ENCODE results near the gene NUCKS1. TPM values are rescaled to one million over a fixed set of nuclear protein-coding genes. Genes with fewer than 3 reads are reported as not detected.

The NUCKS1 gene
- total RNA-seq, 1 experiment from 2014 or later, result 237 TPM

- no peak for TF ChIP-seq ZBTB33 (IDR thresholded peaks at IDR 0.05; ENCODE audit: extremely low read depth, insufficient replicate concordance, low read length)
These were observed 24.4 kb upstream of the NUCKS1 start (continued) for GRCh38 chr1:205774198-205775014.

GRCh38 chr1:205772607-205773032 lies 22.6 kb upstream of the NUCKS1 start:
- Histone ChIP-seq H3K4me1 (ENCODE audit: control insufficient read depth in 1 of 2, insufficient read depth in 2 of 2, low read length in 2 of 2) (peaks cover 3 to 19% of the 10 kb centered on the region in 2 experiments; a peak in 3 of 4 replicates), H3K36me3 (ENCODE audit: control insufficient read depth in 1 of 2, insufficient read depth in 2 of 2, low read length in 2 of 2) (peaks cover 0 to 2% of the 10 kb centered on the region in 2 experiments; a peak in 1 of 4 replicates), H3K79me2 (ENCODE audit: insufficient read depth, low read length) (no peaks in the 10 kb centered on the region), H3K4me3 (replicated peaks in 1 of 2; ENCODE audit: low read depth in 1 of 2, low read length in 2 of 2) (no peak overlapping the region), H3K4me2 (ENCODE audit: low read length) (no peak overlapping the region), H3K27ac (ENCODE audit: low read depth, low read length) (no peak overlapping the region), H3K9me3 (ENCODE audit: control insufficient read depth in 1 of 2, insufficient read depth in 1 of 2, low read depth in 1 of 2, low read length in 2 of 2) (no peaks in the 10 kb centered on the region), H3K27me3 (ENCODE audit: insufficient read depth, low read length) (no peaks in the 10 kb centered on the region), H3K9me2 (ENCODE audit: insufficient read depth) (no peaks in the 10 kb centered on the region), H2AFZ (ENCODE audit: low read depth, low read length, poor library complexity, severe bottlenecking) (no peak overlapping the region), H4K20me1 (ENCODE audit: insufficient read depth) (no peaks in the 10 kb centered on the region), H3K9ac (ENCODE audit: low read length) (no peak overlapping the region)
- ChIA-PET CTCF (no interaction called here), RAD21 (ENCODE audit: low non-redundant PET in 1 of 2, low total read pairs in 2 of 2, uncharacterized antibody in 2 of 2, unreplicated experiment in 2 of 2) (no interaction called here), POLR2A (interaction anchor here (0.7 kb wide), 1 partner anchor 15 kb away, joined by 3 read pairs; no protein-coding TSS in a partner anchor)
- intact Hi-C loops (cut with micrococcal nuclease), result no loop called here
- no peak for ATAC-seq
- DNase-seq (ENCODE audit: low read depth, low spot score), result no peak
- no TSS peak for BruUV-seq (replicated peaks)
- TF ChIP-seq ZBTB33 (IDR thresholded peaks at IDR 0.05; ENCODE audit: extremely low read depth, insufficient replicate concordance, low read length) (no peak), CTCF (IDR thresholded peaks at IDR 0.05 in 2 of 3, conservative IDR thresholded peaks at IDR 0.05 in 1 of 3; ENCODE audit: borderline replicate concordance in 1 of 3, insufficient read depth in 1 of 3, low read depth in 2 of 3, low read length in 2 of 3) (no peak), CBX3 (IDR thresholded peaks at IDR 0.05; ENCODE audit: low read depth) (no peak), ATF3 (IDR thresholded peaks at IDR 0.05) (no peak), ELF1 (IDR thresholded peaks at IDR 0.05; ENCODE audit: borderline replicate concordance, low read depth) (no peak), SRF (IDR thresholded peaks at IDR 0.05; ENCODE audit: low read depth) (no peak), POLR2AphosphoS5 (IDR thresholded peaks at IDR 0.05; ENCODE audit: low read depth, low read length) (no peak), EZH2 (IDR thresholded peaks at IDR 0.05) (no peak), EGR1 (IDR thresholded peaks at IDR 0.05; ENCODE audit: low read depth) (no peak), ZFX (IDR thresholded peaks at IDR 0.05) (no peak), SIN3A (IDR thresholded peaks at IDR 0.05; ENCODE audit: low read depth) (no peak), FOSL1 (IDR thresholded peaks at IDR 0.05; ENCODE audit: low read depth) (no peak)
